Neural cell (in vitro differentiated cells): ENCODE measurements around the gene CHST11.

ENCODE experiments used
- RAD21 ChIP-seq: fragments of 450-650 bp; conservative IDR thresholded peaks from 2 replicates; pipeline ENCODE4 v1.6.1; 2014; ENCODE audit warnings: antibody characterized with exemption, mild to moderate bottlenecking, moderate library complexity
- SMC3 ChIP-seq: fragments of 450-650 bp; conservative IDR thresholded peaks from 2 replicates; pipeline ENCODE4 v1.6.1; 2014; ENCODE audit warnings: antibody characterized with exemption, mild to moderate bottlenecking, moderate library complexity; ENCODE audit not compliant: poor library complexity
- TF ChIP-seq, protein P1 (sequence below): fragments of 450-650 bp; IDR thresholded peaks from 2 replicates; pipeline ENCODE4 v1.5.1; 2014; ENCODE audit warnings: antibody characterized with exemption, mild to moderate bottlenecking, moderate library complexity; ENCODE audit not compliant: poor library complexity, severe bottlenecking

DNA sequence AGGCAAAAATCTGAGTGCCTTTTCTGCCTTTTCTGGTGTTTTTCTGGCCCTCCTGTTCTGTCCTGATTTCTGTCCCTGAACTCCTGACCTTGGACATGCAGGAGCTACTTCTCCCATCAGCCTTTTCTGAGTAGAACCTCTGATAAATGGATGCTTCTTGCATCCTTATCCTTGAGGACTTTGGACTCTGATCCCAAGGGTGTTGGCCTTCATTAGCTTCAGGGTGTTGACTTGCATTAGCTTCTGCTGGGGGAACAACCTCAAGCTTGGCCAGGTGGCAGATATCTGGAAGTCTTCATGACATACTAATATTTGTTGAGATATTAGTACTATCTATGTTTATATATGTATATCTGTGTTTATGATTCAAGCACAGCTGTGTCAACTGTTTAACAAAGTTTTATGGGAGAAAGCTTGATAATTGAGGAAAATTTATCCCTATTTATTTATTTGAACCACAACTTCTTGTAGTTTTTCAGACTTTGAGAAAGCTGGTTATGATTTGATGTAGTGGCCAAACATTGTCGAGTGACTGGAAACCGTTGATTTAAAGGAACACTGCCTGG lies 124.3 kb downstream of the CHST11 start:
- TF ChIP-seq SMC3 (no peak), RAD21 (no peak)
- TF ChIP-seq, protein P1, sequence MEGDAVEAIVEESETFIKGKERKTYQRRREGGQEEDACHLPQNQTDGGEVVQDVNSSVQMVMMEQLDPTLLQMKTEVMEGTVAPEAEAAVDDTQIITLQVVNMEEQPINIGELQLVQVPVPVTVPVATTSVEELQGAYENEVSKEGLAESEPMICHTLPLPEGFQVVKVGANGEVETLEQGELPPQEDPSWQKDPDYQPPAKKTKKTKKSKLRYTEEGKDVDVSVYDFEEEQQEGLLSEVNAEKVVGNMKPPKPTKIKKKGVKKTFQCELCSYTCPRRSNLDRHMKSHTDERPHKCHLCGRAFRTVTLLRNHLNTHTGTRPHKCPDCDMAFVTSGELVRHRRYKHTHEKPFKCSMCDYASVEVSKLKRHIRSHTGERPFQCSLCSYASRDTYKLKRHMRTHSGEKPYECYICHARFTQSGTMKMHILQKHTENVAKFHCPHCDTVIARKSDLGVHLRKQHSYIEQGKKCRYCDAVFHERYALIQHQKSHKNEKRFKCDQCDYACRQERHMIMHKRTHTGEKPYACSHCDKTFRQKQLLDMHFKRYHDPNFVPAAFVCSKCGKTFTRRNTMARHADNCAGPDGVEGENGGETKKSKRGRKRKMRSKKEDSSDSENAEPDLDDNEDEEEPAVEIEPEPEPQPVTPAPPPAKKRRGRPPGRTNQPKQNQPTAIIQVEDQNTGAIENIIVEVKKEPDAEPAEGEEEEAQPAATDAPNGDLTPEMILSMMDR, result no peak
